Activated naive CD4-positive, alpha-beta T cell treated with anti-CD3 and anti-CD28 coated beads, Interleukin-2, amount 50 U/mL, for 72 hours (primary cell): ENCODE measurements around the gene WDR48. TPM values are rescaled to one million over a fixed set of nuclear protein-coding genes. Genes with fewer than 3 reads are reported as not detected.

Source experiments
- ATAC-seq, 2 donors: fragments of 150-1000 bp; cut with Tn5 transposase; 2 replicates each; pipeline ENCODE4 v1.10.0; 2021; ENCODE audit warnings: mild to moderate bottlenecking in 2 of 2, moderate library complexity in 2 of 2
- DNase-seq, 2 donors: peaks; one replicate each; pipeline ENCODE4 v3.0.0; 2021 to 2022; ENCODE audit warnings: low spot score in 2 of 2
- H3K27ac Mint-ChIP-seq, 2 donors: one replicate each; pipeline ENCODE4 v1.8.0; 2022; ENCODE audit warnings: mild to moderate bottlenecking in 2 of 2, mixed read lengths in 2 of 2
- H3K36me3 Mint-ChIP-seq, 2 donors: one replicate each; pipeline ENCODE4 v1.8.0; 2022; ENCODE audit warnings: mixed read lengths in 2 of 2
- H3K9me3 Mint-ChIP-seq, 2 donors: one replicate each; pipeline ENCODE4 v1.8.0; 2022; ENCODE audit warnings: mixed read lengths in 2 of 2
- total RNA-seq, 2 donors: library from RNA; stranded (reverse); gene quantifications; one replicate each; pipeline ENCODE4 v1.2.3, GENCODE V29; 2022

Gene WDR48
- total RNA-seq, 2 donors from 2014 or later = 39.2 to 51.8 TPM

DNA sequence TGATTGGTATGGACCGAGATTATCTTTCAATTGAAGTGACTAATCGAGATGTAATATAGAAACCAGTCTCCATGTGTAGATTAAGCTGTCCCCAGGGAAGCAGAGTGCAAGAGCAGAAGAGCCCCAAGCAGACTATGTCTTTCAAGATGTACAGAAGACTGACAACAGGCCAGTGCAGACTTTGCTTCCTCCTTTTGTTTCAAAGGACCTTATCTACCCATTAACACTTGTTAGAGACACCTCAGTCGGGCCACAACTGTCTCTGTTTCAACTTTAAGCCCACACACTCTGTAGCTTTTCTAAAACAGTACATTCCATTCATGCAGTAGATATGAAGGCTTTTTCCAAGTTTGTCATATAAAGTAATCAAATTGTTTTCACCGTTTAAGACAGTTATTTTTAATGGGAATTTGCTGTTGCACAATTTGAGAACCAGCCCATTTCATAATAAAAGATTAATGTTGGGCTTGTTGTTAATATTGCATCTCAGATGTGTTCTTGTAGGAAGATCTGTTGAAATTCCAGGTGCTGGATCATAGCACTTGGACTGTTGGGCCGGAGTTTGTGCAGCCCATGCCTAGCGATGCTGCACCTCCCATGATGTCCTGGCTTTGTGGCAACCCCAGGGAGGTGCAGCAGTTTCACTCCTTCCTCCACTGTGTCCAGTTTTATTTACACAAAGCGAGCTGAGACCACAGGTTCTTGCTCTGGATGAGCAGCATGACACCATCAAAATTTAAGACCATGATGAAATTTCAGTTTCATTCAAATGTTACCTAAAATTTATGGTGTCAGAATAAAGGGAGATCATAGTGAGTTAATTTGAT lies 43.2 kb downstream of the WDR48 start:
- DNase-seq (no peak), ATAC-seq (no peak)
- H3K27ac Mint-ChIP-seq = no peak overlapping the region
- peaks cover 0 to 6% of the 10 kb centered on the region in 2 donors for H3K36me3 Mint-ChIP-seq
- no peaks in the 10 kb centered on the region for H3K9me3 Mint-ChIP-seq

DNA sequence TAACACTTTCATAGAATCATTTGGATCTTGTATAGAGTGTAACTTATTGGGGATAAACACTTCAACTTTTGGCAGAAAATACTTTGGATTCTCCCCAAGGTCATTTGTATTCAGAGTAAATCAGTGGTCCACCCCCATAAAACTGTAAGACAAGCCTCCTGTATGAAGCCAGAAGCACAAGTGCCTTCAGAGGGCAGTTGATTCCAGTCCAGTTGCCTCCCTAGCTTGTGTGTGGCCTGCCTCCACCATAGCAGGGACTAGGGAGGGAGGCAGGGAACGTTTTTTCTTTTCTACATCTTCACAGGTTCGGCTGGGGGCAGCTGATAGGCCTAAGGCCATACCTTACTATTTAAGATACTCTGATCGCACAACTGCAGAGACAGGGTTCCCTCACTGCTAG lies 44.0 kb downstream of the WDR48 start:
- ATAC-seq (no peak), DNase-seq (no peak)
- Mint-ChIP-seq H3K27ac (no peak overlapping the region), H3K36me3 (peaks cover 0 to 6% of the 10 kb centered on the region in 2 donors), H3K9me3 (no peaks in the 10 kb centered on the region)

DNA sequence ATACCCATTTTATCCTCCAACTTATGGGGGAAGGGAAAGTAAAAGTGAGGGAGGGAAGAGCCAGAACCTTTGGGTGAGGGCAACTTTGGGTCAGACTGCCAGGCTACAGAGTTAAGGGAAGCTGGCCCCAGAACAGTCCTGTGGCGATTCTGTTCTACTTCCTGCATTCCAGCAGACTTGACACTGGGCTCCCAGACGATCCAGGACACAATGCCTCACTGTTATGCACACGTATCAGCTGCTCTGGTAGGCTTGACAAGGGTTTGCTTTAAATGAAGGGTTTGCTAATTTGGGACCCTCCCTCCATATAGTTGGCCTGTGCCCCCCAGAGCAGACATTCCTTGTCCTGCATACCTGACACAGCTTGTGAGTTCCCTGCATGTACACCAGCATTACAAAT lies 45.0 kb downstream of the WDR48 start:
- Mint-ChIP-seq H3K9me3 (no peaks in the 10 kb centered on the region), H3K36me3 (peaks cover 0 to 6% of the 10 kb centered on the region in 2 donors), H3K27ac (peak overlapping the region; percentile 35 to 65)
- no peak for ATAC-seq
- no peak for DNase-seq

DNA sequence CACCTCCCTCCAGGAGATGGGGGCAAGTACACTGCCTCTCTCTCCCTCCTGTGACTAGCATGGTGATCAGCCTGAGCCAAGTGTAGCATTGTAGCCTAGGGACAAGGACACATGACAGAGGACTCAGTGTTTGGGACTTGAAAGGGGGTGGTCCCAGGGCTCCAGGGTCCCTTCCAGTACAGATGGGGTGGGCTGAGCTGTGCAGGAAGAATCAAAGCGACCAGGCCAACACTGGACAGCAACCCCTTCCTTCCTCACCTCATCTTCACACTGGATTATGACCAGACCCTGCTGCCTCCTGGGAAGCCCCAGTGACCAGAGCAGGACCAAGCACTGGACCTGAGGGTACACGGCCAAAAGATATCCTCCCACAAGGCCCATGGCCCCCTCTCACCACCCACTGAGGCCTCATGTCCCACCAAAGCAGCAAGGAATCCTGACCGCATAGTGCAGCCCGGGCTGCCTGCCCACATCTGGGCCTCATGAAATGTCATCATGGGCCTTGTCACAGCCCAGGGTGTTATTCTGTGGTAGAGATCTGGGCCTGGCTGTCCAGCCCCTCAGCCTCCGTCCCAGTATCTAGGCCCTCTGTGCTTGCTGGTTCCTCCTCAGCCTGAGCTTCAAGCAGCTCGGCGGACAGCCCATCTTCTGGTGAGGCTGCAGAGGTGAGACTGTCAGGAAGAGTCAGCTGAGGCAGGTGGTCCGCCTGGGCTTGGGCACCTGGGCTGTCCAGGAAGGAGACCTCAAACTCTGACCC lies 46.1 kb downstream of the WDR48 start:
- H3K9me3 Mint-ChIP-seq = no peaks in the 10 kb centered on the region
- H3K36me3 Mint-ChIP-seq = peaks cover 0 to 6% of the 10 kb centered on the region in 2 donors
- DNase-seq = no peak
- peak overlapping the region; percentile 22 to 45 for H3K27ac Mint-ChIP-seq
- ATAC-seq = no peak

DNA sequence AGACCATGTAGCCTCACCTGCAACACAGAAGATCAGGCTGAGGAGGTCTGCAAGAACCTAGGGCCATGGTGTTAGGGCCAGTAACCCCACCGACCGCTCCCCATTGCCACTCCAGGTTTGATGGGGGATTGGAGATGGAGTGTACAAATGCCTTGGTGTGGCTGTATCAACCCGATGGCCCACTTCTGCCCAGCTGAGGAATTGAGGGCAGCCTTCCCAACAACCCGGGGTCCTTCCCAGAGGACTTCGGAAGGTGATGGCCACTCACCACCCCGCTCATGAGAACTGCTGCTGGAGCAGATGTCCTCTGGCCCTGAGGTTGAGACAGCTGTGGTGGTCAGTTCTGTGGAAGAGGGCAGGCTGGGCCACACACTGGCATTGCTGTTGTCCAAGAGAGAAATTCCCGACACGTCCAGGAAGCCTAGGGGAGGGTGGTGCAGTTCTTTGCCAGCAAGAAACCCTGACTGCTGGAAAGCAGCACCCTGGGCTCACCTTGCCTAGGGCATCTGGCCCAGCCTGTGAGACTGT lies 46.7 kb downstream of the WDR48 start:
- DNase-seq (no peak), ATAC-seq (no peak)
- Mint-ChIP-seq H3K36me3 (peaks cover 0 to 6% of the 10 kb centered on the region in 2 donors), H3K9me3 (no peaks in the 10 kb centered on the region), H3K27ac (peak overlapping the region in 1 of 2 donors; percentile 22)

DNA sequence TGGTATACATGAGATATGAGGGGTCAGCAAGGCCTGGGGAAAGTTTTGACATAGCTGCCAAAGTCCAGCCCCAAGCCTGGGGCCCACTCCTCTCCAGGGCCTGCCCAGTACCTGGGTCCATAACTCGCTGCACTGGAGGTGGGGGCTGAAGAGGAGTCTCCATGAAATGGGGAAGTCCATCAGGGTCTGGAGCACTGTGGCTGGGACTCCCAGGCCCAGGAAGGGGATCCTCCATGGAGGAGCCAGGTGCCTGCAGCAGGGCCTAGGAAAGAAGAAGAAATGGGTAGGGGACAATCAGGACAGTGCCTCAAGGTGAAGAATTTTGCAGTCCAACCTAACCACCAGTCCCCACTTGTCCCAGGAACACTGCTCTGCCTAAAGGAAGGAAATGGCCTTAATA lies 47.4 kb downstream of the WDR48 start:
- Mint-ChIP-seq H3K36me3 (peaks cover 0 to 6% of the 10 kb centered on the region in 2 donors), H3K27ac (no peak overlapping the region), H3K9me3 (no peaks in the 10 kb centered on the region)
- DNase-seq (no peak), ATAC-seq (no peak)

DNA sequence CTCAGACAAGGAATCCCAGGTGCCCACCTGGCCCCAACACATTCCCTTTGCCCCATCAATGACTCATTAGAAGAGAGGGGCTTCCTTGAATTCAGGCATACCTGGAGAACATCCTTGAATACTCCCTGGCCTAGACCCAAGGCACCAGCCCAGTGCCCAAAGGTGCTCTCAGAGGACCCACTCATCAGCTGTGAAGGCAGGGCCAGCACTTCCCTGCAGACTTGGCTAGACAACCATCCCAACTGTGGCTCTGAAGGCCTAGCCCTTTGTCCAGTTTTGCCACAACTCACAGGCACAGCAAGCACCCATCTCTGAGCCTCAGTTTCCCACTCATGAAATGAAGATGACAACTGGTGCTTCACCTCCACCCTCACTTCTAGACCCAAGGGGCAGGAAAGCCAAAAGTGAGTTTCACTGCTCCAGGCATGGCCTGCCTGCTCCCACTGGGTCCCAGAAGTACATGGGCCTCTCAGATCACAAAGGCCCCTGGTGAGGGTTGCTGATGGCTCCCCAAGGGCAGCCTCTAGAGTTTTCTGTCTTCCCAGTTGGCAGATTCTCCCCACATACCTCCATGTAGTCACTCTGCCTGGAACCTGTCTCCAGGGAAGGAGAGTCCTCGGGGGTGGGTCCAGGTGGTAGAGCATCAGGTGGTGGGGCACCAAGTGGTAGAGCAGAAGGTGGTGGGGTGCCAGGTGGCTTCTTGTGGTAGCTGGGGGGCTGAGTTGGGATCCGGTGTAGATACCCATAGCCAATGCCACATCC lies 48.1 kb downstream of the WDR48 start:
- ATAC-seq = no peak
- peak overlapping the region in 1 of 2 donors; percentile 73 for H3K27ac Mint-ChIP-seq
- no peaks in the 10 kb centered on the region for H3K9me3 Mint-ChIP-seq
- H3K36me3 Mint-ChIP-seq = peaks cover 0 to 2% of the 10 kb centered on the region in 2 donors
- no peak for DNase-seq

DNA sequence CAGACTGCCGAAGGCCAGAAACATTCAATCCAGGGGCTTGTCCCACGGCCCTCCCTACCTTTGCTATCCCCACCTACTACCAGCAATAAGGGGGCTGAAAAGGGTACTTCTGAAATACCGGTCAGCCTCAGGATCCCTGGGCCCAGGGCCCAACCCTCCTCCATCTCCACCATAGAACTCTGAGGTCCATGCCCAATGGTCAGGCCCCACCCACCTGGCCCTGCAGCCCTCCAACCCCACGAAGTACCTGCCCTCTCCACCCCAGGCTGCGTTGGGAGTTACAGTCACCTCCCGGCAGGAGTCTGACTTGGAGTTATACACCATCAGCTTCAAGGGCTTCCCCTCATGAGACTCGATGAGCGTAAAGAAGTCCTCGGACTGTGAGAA lies 48.7 kb downstream of the WDR48 start:
- no peaks in the 10 kb centered on the region for H3K9me3 Mint-ChIP-seq
- H3K36me3 Mint-ChIP-seq = no peaks in the 10 kb centered on the region
- no peak for DNase-seq
- ATAC-seq = no peak
- peak overlapping the region; percentile 73 to 74 for H3K27ac Mint-ChIP-seq

DNA sequence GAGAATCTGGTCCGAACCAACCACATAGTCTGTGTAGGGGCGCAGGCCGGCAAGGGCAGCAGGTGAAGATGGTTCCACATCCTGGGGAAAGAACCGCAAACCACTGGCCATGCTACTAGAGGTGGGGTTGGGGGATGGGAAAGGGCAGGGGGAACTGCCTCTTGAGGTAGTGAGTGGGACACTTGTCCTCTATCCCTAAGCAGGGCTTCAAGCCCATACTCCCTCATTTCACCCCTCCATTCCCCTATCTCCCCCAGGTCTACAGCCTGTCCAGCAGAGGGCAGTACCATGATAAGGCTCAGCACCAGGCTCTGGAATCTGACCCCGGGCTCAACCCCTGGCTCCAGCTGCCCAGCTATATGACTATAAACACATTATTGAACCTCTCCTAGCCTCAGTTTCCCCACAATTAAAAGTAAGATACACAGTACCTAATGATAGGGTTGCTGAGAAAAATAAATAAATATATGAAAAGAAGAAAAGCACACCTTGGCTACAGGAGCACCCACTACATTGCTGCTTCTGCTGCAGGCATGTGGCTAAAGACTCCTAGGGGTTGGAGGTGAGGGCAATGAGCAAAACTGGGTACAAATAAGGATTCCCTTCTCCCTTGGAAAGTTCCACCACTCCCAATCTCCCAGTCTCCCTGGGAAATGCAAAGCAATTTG lies 49.3 kb downstream of the WDR48 start:
- H3K27ac Mint-ChIP-seq = peak overlapping the region; percentile 36 to 73
- peak; percentile 75 to 76 for ATAC-seq
- peak in 1 of 2 donors; percentile 54 for DNase-seq
- H3K36me3 Mint-ChIP-seq = no peaks in the 10 kb centered on the region
- H3K9me3 Mint-ChIP-seq = no peaks in the 10 kb centered on the region

DNA sequence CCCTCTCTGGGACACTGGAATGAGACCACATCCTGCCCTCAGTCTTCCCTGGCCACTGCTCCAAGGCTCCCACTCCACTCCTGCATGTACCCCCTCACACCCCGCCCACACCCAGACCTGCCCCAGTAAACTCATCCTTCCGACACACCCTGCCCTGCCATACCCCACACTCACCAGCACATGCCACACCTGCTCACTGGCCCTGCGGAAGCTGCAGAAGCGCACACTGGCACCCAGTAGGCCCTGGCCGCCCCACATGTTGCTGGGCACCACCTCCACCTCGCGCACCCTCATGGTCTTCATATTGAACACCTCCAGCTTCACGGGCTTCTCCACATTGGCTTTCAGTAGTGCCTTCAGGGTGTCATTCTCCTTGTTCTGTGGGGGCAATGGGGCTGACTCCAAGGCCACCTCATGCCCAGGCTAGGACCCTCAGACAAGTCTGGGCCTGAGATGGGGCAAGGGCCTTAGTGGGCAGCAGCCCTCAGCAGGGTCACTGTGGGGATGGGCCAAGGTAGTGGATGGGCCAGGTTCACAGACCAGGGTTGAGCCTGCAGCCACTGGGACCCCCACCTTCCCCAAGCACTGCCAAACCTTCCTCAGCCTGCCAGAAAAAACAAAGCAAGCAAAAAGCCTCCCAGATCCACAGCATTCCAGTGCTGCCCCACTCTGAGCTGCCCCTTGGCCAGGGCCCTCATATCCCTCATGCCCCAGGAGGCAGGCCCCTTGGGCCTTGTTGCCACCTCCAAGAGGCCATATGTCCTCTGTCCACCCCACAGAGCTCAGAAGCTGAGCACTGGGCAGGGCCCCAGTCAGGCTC lies 50.9 kb downstream of the WDR48 start:
- ATAC-seq = no peak
- no peak for DNase-seq
- Mint-ChIP-seq H3K36me3 (peaks cover 0 to 3% of the 10 kb centered on the region in 2 donors), H3K9me3 (no peaks in the 10 kb centered on the region), H3K27ac (peak overlapping the region; percentile 10 to 28)

DNA sequence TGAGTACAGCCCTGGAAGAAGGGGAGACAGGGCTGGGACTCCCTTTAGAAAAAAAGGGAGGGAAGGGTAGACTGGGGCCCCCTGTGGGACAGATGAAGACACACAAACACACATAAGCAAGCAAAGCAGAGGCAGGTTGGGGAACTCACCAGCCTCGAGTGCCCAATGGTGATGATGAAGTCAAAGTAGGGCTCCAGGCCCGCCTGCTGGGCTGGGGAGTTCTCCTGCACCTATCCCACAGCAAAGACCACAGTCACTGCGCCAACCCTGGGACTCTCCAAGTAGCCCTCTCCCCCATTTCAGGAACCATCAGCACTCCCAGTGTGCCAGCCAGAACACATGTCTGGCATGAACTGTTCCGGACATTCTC lies 51.5 kb downstream of the WDR48 start:
- ATAC-seq (no peak), DNase-seq (no peak)
- Mint-ChIP-seq H3K36me3 (peaks cover 0 to 5% of the 10 kb centered on the region in 2 donors), H3K27ac (peak overlapping the region in 1 of 2 donors; percentile 28), H3K9me3 (no peaks in the 10 kb centered on the region)

DNA sequence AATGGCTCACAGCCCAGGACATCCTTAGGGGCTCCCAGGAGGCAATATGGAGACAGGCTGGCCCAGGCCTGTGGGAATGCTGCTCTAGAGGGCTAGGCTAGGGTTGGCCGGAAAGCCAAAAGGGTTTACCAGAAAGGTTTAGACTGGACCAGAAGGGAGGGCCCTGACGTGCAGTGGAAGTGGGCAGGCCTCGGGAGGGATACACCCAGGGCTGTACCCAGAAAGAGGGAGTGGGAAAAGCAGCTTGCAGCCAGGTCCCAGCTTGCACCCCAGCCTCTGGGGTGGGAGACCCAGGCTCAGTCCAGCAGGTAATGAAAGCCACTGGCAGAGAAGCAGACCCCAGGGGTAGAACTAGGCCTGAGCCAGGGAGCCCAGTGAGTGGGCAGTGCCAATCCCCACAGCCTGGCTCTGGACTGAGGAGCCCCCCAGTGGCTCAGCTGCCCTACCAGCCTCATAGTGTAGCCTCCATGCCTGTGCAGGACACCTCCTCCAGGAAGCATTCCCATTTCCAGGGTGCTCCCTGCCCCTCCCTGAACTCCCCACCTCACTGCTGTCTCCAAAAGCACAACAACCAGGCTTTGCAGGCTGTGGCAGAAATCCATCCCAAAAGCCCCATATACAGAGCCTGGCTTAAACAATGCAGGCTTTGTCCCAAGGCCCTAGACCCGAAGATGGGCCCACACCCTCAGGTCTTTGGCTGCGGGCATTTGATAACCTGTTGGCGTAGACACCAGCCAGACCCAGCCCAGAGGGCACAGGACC lies 52.2 kb downstream of the WDR48 start:
- DNase-seq (no peak), ATAC-seq (no peak)
- peaks cover 0 to 5% of the 10 kb centered on the region in 2 donors for H3K36me3 Mint-ChIP-seq
- H3K27ac Mint-ChIP-seq = peak overlapping the region in 1 of 2 donors; percentile 9
- H3K9me3 Mint-ChIP-seq = no peaks in the 10 kb centered on the region

DNA sequence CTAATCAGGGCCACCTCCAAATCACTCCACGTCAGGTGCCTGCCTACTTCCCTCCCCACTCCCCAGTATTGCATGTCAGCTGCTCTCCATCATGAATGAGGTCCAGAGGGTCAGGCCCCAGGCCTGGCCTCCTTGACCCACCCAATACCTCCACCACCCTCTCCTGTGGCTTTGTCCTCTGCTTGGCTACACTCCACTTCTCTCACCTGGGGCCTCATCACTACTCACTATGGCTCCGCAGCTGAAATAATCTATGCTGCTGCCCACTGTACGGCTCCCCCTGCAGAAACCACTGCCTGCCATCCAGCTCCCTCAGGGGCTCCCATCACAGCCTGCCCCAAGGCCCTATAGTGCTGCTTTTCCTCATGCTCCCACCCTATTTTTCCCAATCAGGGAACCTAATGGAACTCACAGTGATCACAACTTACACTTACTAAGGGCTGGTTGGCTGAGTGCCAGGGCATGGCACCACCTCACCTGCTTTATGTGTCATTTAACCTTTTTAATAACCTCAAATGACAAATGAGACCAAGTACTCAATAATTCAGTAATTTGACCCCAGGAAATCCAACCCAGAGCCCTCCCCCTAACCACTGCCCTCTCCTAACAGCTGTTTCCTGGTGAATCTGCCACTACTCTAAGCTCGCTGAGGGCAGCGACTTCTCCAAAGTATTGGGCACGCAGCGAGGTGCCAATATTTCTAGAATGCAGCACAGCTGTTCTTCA lies 53.3 kb downstream of the WDR48 start:
- peak overlapping the region in 1 of 2 donors; percentile 11 for H3K27ac Mint-ChIP-seq
- DNase-seq (peak in 1 of 2 donors; percentile 46), ATAC-seq (no peak)
- H3K9me3 Mint-ChIP-seq = no peaks in the 10 kb centered on the region
- peaks cover 0 to 5% of the 10 kb centered on the region in 2 donors for H3K36me3 Mint-ChIP-seq

DNA sequence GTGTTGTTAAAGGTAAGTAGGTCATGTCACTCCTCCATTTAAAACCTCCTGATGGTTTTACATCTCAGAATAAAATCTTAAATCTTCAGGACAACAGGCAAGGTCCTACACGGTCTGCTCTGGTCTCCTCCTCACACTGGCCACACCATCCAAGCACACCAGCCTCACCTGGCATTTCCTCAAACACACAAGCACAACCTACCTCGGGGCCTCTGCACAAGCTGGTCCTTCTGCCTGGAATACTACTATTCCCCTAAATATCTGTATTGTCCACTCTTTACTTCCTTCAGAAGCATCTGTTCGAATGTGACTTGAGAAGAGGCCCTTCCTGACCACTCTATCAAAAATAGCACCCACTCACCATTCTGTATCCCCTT lies 53.9 kb downstream of the WDR48 start:
- no peak for ATAC-seq
- no peaks in the 10 kb centered on the region for H3K9me3 Mint-ChIP-seq
- peak overlapping the region in 1 of 2 donors; percentile 67 for H3K27ac Mint-ChIP-seq
- DNase-seq = no peak
- peaks cover 0 to 5% of the 10 kb centered on the region in 2 donors for H3K36me3 Mint-ChIP-seq
